K562 (cell line): ENCODE data around the gene AKT3. TPM values are rescaled to one million over a fixed set of nuclear protein-coding genes. Genes with fewer than 3 reads are reported as not detected.

ENCODE experiments used
- ATAC-seq: fragments of 200-7000 bp; cut with Tn5 transposase; 3 replicates; pipeline ENCODE4 v1.9.1; 2020; ENCODE audit warnings: moderate library complexity
- BruUV-seq: library from RNA; stranded (reverse); fragments of 400-500 nt; replicated peaks from 2 replicates; lab custom pipeline; 2021; lab: Mats Ljungman, UMichigan
- CTCF ChIA-PET: fragments of 300-600 bp; formaldehyde crosslinking; extraction: SDS; loops from one replicate; lab custom pipeline; 2021; ENCODE audit warnings: low intra/inter-chr PET ratio; lab: Yijun Ruan, JAX
- POLR2A ChIA-PET: fragments of 300-600, 350-650 bp; sonication (Branson Sonifier 250); formaldehyde crosslinking; extraction: SDS; loops from one replicate; lab custom pipeline; 2021; ENCODE audit warnings: antibody characterized with exemption, inconsistent platforms; lab: Yijun Ruan, JAX
- DNase-seq, 4 experiments: peaks; one replicate each; pipeline versions ENCODE4 v3.0.0 to v3.0.0-alpha.2; 2011 to 2018; ENCODE audit warnings: low spot score in 3 of 4, mixed read lengths in 3 of 4; ENCODE audit errors: extremely low read depth in 1 of 4
- FAIRE-seq: peaks from 2 replicates; lab custom pipeline; 2011; peaks lifted over from hg19 to GRCh38; lab: Jason Lieb, UNC
- H2AFZ ChIP-seq: 2 replicates; pipeline ENCODE4 v1.6.0; 2011; ENCODE audit warnings: low read depth, low read length, control low read depth, inconsistent platforms
- H3K27ac ChIP-seq: fragments of 200-600 bp; 3 replicates; pipeline ENCODE4 v1.8.0; 2011; ENCODE audit warnings: low read depth, mild to moderate bottlenecking, control low read depth, inconsistent platforms, low read length, moderate library complexity, mixed read lengths; ENCODE audit errors: extremely low read depth
- H3K27me3 ChIP-seq, 2 experiments: fragments of 300-600 bp in 1 of 2; 2 replicates in 1 of 2; 3 replicates in 1 of 2; pipeline versions ENCODE4 v1.6.0 to v1.8.0; 2011; ENCODE audit warnings: inconsistent platforms in 2 of 2, low read length in 2 of 2, mild to moderate bottlenecking in 1 of 2, mixed read lengths in 1 of 2, moderate library complexity in 1 of 2; ENCODE audit not compliant: control insufficient read depth in 2 of 2, insufficient read depth in 2 of 2
- H3K36me3 ChIP-seq: fragments of 300-600 bp; 3 replicates; pipeline ENCODE4 v1.8.0; 2011; ENCODE audit warnings: mild to moderate bottlenecking, low read length, inconsistent platforms; ENCODE audit not compliant: control insufficient read depth, insufficient read depth
- H3K4me1 ChIP-seq, 2 experiments: fragments of 200-600 bp in 1 of 2; replicated peaks in 1 of 2; 2 replicates in 1 of 2; 3 replicates in 1 of 2; pipeline versions ENCODE4 v1.5.1 to v1.8.0; 2011; ENCODE audit warnings: inconsistent platforms in 2 of 2, low read length in 2 of 2, mild to moderate bottlenecking in 1 of 2, mixed read lengths in 1 of 2, moderate library complexity in 1 of 2; ENCODE audit not compliant: control insufficient read depth in 2 of 2, insufficient read depth in 2 of 2
- H3K4me2 ChIP-seq: 2 replicates; pipeline ENCODE4 v1.6.1; 2011; ENCODE audit warnings: low read length, control low read depth, inconsistent platforms, mixed read lengths; ENCODE audit not compliant: insufficient read depth
- H3K4me3 ChIP-seq: fragments of 200-600 bp; sonication (generic), shearing (Covaris generic); 2 replicates; pipeline ENCODE4 v1.5.1; 2016; ENCODE audit warnings: control low read depth, inconsistent platforms
- H3K79me2 ChIP-seq: fragments of 200-600 bp; 3 replicates; pipeline ENCODE4 v1.8.0; 2011; ENCODE audit warnings: low read length, inconsistent platforms; ENCODE audit not compliant: control insufficient read depth, insufficient read depth
- H3K9ac ChIP-seq, 2 experiments: 2 replicates each; pipeline versions ENCODE4 v1.6.0 to v1.6.1; 2011; ENCODE audit warnings: low read depth in 2 of 2, low read length in 2 of 2, control low read depth in 1 of 2, inconsistent platforms in 1 of 2, mild to moderate bottlenecking in 1 of 2, mixed read lengths in 1 of 2; ENCODE audit not compliant: insufficient read depth in 1 of 2
- H3K9me1 ChIP-seq: one replicate; pipeline ENCODE4 v1.6.0; 2011; ENCODE audit warnings: inconsistent platforms, mild to moderate bottlenecking, low read length, moderate library complexity; ENCODE audit not compliant: control insufficient read depth, insufficient read depth
- H3K9me3 ChIP-seq: replicated peaks from 2 replicates; pipeline ENCODE4 v1.5.1; 2011; ENCODE audit warnings: low read depth, low read length, inconsistent platforms; ENCODE audit not compliant: control insufficient read depth, insufficient read depth
- H4K20me1 ChIP-seq: replicated peaks from 2 replicates; pipeline ENCODE4 v1.6.1; 2011; ENCODE audit warnings: low read length, inconsistent platforms, mixed read lengths; ENCODE audit not compliant: control insufficient read depth, insufficient read depth
- BCL6 ChIP-seq: fragments of 250-450 bp; sonication (Bioruptor Pico); IDR thresholded peaks from 2 replicates; pipeline ENCODE4 v1.4.0; 2020
- CREB3 ChIP-seq: fragments of 450-650 bp; conservative IDR thresholded peaks from 2 replicates; pipeline ENCODE4 v1.6.1; 2016; ENCODE audit warnings: missing genetic modification characterization, low read depth, mild to moderate bottlenecking, missing compliant biosample characterization, moderate library complexity
- DNMT1 ChIP-seq: fragments of 450-650 bp; IDR thresholded peaks from 2 replicates; pipeline ENCODE4 v1.6.1; 2016; ENCODE audit warnings: antibody characterized with exemption, mild to moderate bottlenecking
- EWSR1 ChIP-seq: fragments of 450-650 bp; IDR thresholded peaks from 2 replicates; pipeline ENCODE4 v1.6.1; 2018; ENCODE audit warnings: borderline replicate concordance, mild to moderate bottlenecking, low read depth, moderate library complexity; ENCODE audit not compliant: partially characterized antibody
- PREB ChIP-seq: sonication (generic); formaldehyde crosslinking; IDR thresholded peaks from 2 replicates; pipeline ENCODE4 v1.8.1; 2023; ENCODE audit warnings: mild to moderate bottlenecking, missing genetic modification reagents
- RREB1 ChIP-seq: fragments of 250-450 bp; sonication (Bioruptor Pico); IDR thresholded peaks from 2 replicates; pipeline ENCODE4 v1.4.0; 2020
- SP2 ChIP-seq: IDR thresholded peaks from 2 replicates; pipeline ENCODE4 v1.6.1; 2011; ENCODE audit warnings: mild to moderate bottlenecking, low read depth, low read length, moderate library complexity; ENCODE audit not compliant: poor library complexity, severe bottlenecking; ENCODE audit errors: extremely low read depth
- ZBTB8A ChIP-seq: fragments of 450-650 bp; IDR thresholded peaks from 2 replicates; pipeline ENCODE4 v1.6.1; 2018; ENCODE audit warnings: mild to moderate bottlenecking, moderate library complexity; ENCODE audit not compliant: partially characterized antibody
- ZC3H11A ChIP-seq: IDR thresholded peaks from 2 replicates; pipeline ENCODE4 v1.6.1; 2012; ENCODE audit warnings: low read depth, low read length, improper control_type of control experiment
- ZHX1 ChIP-seq: fragments of 150-350 bp; conservative IDR thresholded peaks from 2 replicates; pipeline ENCODE4 v1.6.1; 2014; ENCODE audit warnings: low read length
- ZNF644 ChIP-seq: fragments of 200-800 bp; sonication (Bioruptor generic); IDR thresholded peaks from 2 replicates; pipeline ENCODE4 v1.6.1; 2016; ENCODE audit warnings: low read depth, missing genetic modification characterization, missing compliant biosample characterization
- WGBS: fragments of 100-300 bp; shearing (Covaris generic); methylation state at CpG from one replicate; pipeline ENCODE4 v1.1.6; 2016; ENCODE audit warnings: low coverage, mixed read lengths; ENCODE audit not compliant: insufficient coverage; ENCODE audit errors: missing lambda C conversion rate; 5-methylcytosine and 5-hydroxymethylcytosine counted together
- in situ Hi-C: fragments of 300-500 bp; cut with MboI; formaldehyde crosslinking; loops from 4 replicates; pipeline ENCODE4 v1.15.0; 2018; ENCODE audit warnings: inconsistent platforms, mixed read lengths
- intact Hi-C: fragments of 100-400 bp; cut with micrococcal nuclease; formaldehyde crosslinking; loops from 2 replicates; pipeline ENCODE4 v1.14.2; 2022
- polyA plus RNA-seq, 8 experiments: library from polyadenylated mRNA; depleted of rRNA in 4 of 8; stranded (reverse) in 5 of 8; unstranded in 3 of 8; fragments of >200 nt; fragmentation: Nextera tagmentation in 2 of 8; fragmentation: Illumina TruSeq in 1 of 8; extraction: Ambion mirVana in 2 of 8; extraction: Trizol in 1 of 8; gene quantifications; 2 replicates each; pipeline versions ENCODE4 v1.2.1 to v1.2.3, GENCODE V29; 2011 to 2014; ENCODE audit warnings: inconsistent platforms in 1 of 8, missing spikeins in 1 of 8
- total RNA-seq, 7 experiments: library from RNA; depleted of rRNA in 6 of 7; stranded (reverse); fragments of >200 nt in 6 of 7; fragmentation: Illumina TruSeq in 2 of 7; extraction: Trizol in 2 of 7; gene quantifications; 2 replicates each; pipeline versions ENCODE4 v1.2.1 to v1.2.3, GENCODE V29; 2011 to 2021; ENCODE audit warnings: low replicate concordance in 1 of 7

Gene AKT3
- total and polyA plus RNA-seq, 9 of the 15 experiments (the other 6 are each of a cell fraction or from before 2014, with no cell fraction given) = 0.04 to 0.54 (median 0.18) TPM; not detected in 1

- TF ChIP-seq ZNF644 = no peak
- TF ChIP-seq CREB3 = no peak
Observed at GRCh38 chr1:243539636-243540035, 310.4 kb downstream of the AKT3 start (continued).

- FAIRE-seq = no peak
- ChIA-PET POLR2A (no interaction called here), CTCF (no interaction called here)
- DNase-seq = no peak
- no TSS peak for BruUV-seq
- H3K36me3 ChIP-seq = no peaks in the 10 kb centered on the region
- H3K9me3 ChIP-seq = no peaks in the 10 kb centered on the region
- H3K9me1 ChIP-seq = no peaks in the 10 kb centered on the region
- no peak overlapping the region for H3K4me3 ChIP-seq
- H3K27ac ChIP-seq = no peak overlapping the region
- H4K20me1 ChIP-seq = no peaks in the 10 kb centered on the region
- H3K4me2 ChIP-seq = no peak overlapping the region
- intact Hi-C loops (no loop called here), in situ Hi-C loops (no loop called here)
- no peaks in the 10 kb centered on the region for H3K79me2 ChIP-seq
- 8% methylated on average over 1 of the region's 1 CpG for WGBS
- ATAC-seq = no peak
- H2AFZ ChIP-seq = no peak overlapping the region
- H3K4me1 ChIP-seq = no peaks in the 10 kb centered on the region
- no peaks in the 10 kb centered on the region for H3K27me3 ChIP-seq
- H3K9ac ChIP-seq = no peak overlapping the region
- no peak for TF ChIP-seq RREB1 (CRISPR knock-in tag)
- TF ChIP-seq ZC3H11A = no peak
- no peak for TF ChIP-seq BCL6
- no peak for TF ChIP-seq EWSR1
- TF ChIP-seq ZHX1 = no peak
- TF ChIP-seq SP2 = no peak
- no peak for TF ChIP-seq PREB (CRISPR knock-in tag)
- no peak for TF ChIP-seq DNMT1
- no peak for TF ChIP-seq ZBTB8A
Observed at GRCh38 chr1:243535014-243535413, 315.0 kb downstream of the AKT3 start.
